HG03196 (cell line): ENCODE results near the gene CCN2.
"Not testable (repeated sequence)": the region's sequence is repeated elsewhere in the genome, so short reads cannot be mapped to it uniquely, and the experiment has no call there.

Experiments
- ATAC-seq: cut with Tn5 transposase; IDR thresholded peaks from one replicate; pipeline ENCODE4 v1.9.1; 2021; ENCODE audit not compliant: unreplicated experiment

Gene CCN2

GRCh38 chr6:131946404-131946991 is 4.7 kb downstream of the CCN2 start:
- ATAC-seq: no peak

GRCh38 chr6:131945971-131946370 is 5.2 kb downstream of the CCN2 start:
- ATAC-seq: no peak

DNA sequence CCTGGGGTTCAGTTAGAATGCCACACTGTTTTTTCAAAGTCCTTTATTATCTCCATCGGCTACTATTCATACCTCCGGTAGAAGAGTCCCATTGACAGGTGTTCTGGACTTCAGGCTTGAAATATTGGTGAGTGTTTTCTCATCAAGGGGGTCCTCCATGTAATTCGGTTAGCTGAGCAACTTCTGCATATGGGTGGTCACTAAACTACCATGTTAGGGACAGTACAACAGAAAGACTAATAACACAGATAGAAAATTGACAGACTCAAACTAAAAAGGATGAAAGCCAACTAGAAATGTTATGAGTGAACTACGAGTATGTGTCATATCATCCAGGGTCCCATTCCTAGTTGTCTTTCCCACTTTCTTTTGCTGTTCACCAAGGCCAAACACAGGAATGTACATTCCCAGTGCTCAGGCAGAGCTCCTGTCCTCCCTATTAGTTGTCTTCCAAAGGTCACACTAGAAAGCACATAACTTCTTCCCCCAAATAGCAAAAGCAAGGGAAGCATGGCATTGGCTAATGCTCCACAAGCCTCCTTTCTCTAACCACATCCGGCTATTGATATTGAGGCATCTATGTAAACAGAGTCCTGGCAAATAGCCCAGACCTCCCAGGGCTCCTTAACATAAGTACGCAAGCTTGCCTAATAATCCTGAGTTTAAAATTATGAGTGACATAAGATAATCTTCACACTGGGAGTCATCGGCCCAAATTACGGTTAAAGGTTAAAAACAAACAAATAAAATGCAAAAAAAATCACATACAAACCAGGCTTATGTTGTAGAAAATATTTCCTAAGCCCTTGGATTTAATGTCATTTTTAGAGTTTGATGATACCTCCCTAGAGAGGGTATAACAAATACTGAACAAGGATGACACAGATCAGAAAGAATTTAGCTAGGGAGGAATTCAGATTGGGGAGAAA is 13.2 kb downstream of the CCN2 start:
- no peak for ATAC-seq

- no peak for ATAC-seq
These were observed 13.9 kb downstream of the CCN2 start for GRCh38 chr6:131937226-131937625.

DNA sequence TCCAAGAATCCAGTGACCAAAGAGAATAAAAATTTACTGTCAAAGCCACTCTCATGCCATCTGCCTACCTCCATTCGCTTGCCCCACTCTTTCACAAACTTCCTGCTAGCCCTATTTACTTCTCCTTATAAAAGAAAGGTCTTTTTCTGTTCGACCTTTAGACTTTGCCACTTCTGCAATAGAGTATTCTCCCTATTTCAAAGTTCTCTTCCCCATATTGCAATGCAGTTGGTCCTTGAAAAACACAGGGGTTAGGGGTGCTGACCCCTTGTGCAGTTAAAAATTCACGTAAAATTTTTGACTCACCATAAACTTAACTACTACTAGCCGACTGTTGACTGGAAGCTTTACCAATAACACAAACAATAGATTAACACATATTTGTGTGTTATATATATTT is 15.0 kb downstream of the CCN2 start:
- ATAC-seq: no peak

DNA sequence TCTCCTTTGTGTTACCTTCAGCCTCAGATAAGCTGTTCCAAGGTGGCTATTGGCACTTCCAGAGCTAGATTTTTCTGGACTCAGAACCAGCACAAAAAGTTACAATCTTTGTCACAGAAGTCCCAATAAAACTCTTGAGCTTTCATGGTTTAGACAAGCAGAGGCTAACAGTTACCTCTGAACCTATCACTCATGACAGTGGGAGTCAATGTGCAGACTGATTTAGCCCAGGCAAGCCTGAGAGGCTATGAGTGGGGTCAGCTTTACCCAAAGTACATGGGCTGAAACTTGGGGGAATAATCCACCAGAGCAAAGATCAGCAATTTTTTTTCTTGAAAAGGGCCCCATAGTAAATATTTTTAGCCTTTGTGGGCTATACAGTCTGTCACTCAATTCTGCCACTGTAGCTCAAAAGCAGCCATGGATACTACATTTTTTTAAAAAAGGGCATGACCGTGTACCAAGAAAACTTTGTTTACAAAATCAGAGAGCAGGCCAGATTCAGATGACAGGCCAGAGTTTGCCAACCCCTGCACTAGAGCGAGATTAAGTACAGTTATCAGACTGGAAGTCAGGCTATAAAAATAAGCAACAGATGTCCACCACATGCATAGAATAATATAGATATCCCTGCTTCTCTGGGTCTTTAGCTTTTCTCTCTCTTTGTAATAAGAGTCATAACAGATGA is 20.0 kb downstream of the CCN2 start:
- no peak for ATAC-seq

DNA sequence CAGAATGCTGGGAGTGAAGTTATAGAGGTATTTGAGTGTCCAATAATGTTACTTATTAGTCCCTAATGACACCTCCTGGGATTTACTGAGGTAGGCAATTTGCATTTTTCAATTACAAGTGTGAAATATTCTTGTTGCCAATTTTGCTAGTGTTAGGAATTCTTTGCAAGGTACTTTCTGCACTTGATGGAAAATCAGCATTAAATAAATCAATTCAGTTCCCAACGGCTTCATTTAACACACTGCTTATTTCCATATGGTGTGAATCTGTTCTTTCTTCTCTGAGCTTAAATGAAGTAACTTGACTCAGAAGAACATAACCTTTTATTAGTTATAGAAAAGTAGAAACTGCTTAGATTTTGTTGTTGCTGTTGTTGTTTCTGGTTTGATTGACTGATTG is 21.2 kb downstream of the CCN2 start:
- ATAC-seq: no peak

DNA sequence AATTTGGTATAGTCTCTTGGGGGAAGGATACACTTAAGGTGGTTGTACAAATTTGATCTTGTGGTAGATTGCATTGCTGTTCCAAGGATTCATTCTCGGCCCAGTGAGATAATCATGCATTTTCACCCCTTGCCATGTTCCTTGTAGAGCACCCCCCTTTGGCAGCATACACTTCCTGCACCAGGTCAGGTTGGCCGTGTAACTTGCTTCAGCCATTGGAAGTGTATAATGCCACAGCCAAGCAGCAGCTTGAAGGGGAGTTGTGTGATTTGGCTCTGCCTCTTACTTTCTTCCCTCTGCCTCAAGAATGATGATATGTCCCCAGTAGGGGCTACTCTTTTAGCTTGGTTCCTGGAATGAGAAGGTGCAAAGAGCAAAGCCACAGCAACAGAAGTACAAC is 21.9 kb downstream of the CCN2 start:
- no peak for ATAC-seq

DNA sequence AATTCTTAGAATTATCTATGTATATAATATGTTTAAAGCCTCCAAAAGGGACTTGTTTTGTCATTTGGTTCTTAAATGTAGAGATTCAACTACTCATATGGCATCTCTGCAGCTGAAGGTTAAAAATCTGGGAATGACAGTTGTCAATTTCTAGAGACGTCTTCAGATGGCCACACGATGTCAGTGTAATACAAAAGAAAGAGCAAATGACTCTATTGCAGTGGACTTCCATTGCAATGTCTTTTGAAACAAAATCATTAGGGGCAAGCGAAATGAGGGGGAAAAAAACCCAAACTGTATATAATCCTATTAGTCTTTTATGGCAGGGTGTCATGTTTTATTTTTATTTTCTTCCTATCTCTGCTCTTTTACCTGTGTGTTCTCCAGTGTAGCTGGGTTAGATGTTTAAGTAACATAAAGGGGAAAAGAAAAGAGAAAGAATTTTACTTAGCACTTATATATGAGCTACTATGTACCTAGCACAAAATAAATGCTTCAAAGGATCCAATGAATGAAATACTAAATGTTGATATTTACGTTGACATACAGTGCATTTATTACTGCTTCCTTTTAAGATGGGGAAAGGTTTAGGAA is 26.2 kb downstream of the CCN2 start:
- ATAC-seq: no peak

DNA sequence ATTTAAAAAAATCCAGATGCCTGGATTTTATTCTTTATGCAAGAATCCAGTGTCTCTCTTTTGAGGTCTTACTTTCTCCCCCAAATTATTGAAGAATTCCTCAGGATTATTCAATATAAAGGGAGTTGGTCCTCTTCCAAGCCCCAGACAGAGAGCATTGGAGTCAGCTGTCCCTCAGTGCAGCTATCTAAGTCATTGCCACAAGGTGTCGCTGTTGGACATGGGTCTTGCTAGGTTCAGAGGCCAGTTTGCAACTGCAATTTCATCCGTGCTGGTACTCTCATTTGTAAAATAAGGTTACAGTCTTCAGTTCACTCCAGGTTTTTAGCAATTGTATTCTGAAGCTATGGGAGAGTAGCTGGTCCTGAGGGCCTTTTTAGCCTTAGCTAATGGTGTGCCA is 27.8 kb downstream of the CCN2 start:
- ATAC-seq: no peak

DNA sequence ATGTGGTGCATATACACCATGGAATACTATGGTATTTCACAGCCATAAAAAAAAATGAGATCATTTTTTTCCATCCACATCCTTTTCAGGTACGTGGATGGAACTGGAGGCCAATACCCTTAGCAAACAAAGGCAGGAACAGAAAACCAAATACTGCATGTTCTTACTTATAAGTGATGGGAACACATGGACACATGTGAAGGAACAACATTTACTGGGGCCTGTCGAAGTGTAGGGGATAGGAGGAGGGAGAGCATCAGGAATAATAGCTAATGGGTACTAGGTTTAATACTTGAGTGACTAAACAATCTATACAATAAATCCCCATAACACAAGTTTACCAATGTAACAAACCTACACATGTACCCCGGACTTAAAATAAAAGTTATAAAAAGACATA is 30.5 kb downstream of the CCN2 start:
- no peak for ATAC-seq

- no peak for ATAC-seq
These were observed 32.4 kb downstream of the CCN2 start for GRCh38 chr6:131918650-131919355.

GRCh38 chr6:131917763-131918649 is 33.2 kb downstream of the CCN2 start:
- no peak for ATAC-seq

- no peak for ATAC-seq
These were observed 33.9 kb downstream of the CCN2 start for GRCh38 chr6:131917318-131917717.

GRCh38 chr6:131916847-131917246 is 34.3 kb downstream of the CCN2 start:
- no peak for ATAC-seq

DNA sequence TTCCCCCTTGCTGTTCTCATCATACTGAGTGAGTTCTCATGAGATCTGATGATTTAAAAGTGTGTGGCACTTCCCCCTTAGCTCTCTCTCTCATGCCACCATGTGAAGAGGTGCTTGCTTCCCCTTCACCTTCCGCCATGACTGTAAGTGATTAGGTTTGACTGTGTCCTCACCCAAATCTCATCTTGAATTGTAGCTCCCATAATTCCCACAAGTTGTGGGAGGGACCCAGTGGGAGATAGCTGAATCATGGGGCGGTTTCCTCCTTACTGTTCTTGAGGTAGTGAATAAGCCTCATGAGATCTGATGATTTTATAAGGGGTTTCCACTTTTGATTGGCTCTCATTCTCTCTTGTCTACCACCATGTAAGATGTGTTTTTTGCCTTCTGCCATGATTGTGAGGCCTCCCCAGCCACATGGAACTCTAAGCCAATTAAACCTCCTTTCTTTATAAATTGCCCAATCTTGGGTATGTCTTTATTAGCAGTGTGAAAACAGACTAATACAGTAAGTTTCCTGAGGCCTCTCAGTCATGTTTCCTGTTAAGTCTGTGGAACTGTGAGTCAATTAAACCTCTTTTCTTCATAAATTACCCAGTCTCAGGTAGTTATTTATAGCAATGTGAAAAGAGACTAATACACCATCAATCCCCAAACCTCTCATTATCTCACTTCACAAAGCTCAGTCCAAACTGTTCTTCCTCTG is 34.9 kb downstream of the CCN2 start:
- ATAC-seq: not testable (repeated sequence)

- ATAC-seq: peak; percentile 82
These were observed 36.0 kb downstream of the CCN2 start for GRCh38 chr6:131914967-131915751.

- ATAC-seq: no peak
These were observed 36.9 kb downstream of the CCN2 start for GRCh38 chr6:131914234-131914633.

GRCh38 chr6:131911951-131912350 is 39.2 kb downstream of the CCN2 start:
- no peak for ATAC-seq
